Upper lobe of left lung (tissue), 4 donors: Measurements from ENCODE around the gene ATP12A.

Experiments
- CTCF ChIP-seq, 6 experiments: fragments of 450-650 bp in 4 of 6; fragments of 200-600 bp in 2 of 6; sonication (generic) in 2 of 6; IDR thresholded peaks; one replicate each; pipeline ENCODE4 v1.5.1; 2016 to 2019; ENCODE audit warnings: antibody characterized with exemption in 6 of 6
- POLR2A ChIP-seq, 4 donors: fragments of 450-650 bp; IDR thresholded peaks; one replicate each; pipeline ENCODE4 v1.5.1; 2016 to 2017; ENCODE audit warnings: antibody characterized with exemption in 4 of 4, mild to moderate bottlenecking in 2 of 4
- POLR2AphosphoS5 ChIP-seq, 2 donors: sonication (generic); formaldehyde crosslinking; IDR thresholded peaks; one replicate each; pipeline ENCODE4 v1.5.1; 2017; ENCODE audit warnings: antibody characterized with exemption in 2 of 2

- TF ChIP-seq CTCF (IDR thresholded peaks at IDR 0.05) = no peak
- TF ChIP-seq POLR2A (IDR thresholded peaks at IDR 0.05) = no peak
- no peak for TF ChIP-seq POLR2AphosphoS5 (IDR thresholded peaks at IDR 0.05)
Observed at GRCh38 chr13:24638096-24638495, 42.1 kb upstream of the ATP12A start.
